ENCODE measurements around the gene EHD3.

- TF ChIP-seq CTCF (IDR thresholded peaks at IDR 0.05; ENCODE audit: control extremely low read depth in 1 of 3, insufficient read depth in 1 of 3, low read depth in 1 of 3, low read length in 3 of 3) (no peak), POLR2AphosphoS5 (IDR thresholded peaks at IDR 0.05; ENCODE audit: low read depth, low read length) (no peak), POU5F1 (IDR thresholded peaks at IDR 0.05; ENCODE audit: low read depth, low read length) (no peak), FOSL1 (IDR thresholded peaks at IDR 0.05; ENCODE audit: insufficient read depth, low read depth, low read length) (no peak), JUN (IDR thresholded peaks at IDR 0.05; ENCODE audit: low read depth, low read length) (no peak), CBX8 (IDR thresholded peaks at IDR 0.05; ENCODE audit: borderline replicate concordance, low read depth, low read length) (no peak)
These were observed 36.9 kb downstream of the EHD3 start for GRCh38 chr2:31270822-31271231.

All from H1 (cell line).